ENCODE data around the gene EIF3L. TPM values are rescaled to one million over a fixed set of nuclear protein-coding genes. Genes with fewer than 3 reads are reported as not detected.
A peak's percentile ranks its signal among the peaks of the same experiment; 100 is the strongest.

EIF3L gene
- total RNA-seq, 1 experiment from 2014 or later, result 218 TPM

DNA sequence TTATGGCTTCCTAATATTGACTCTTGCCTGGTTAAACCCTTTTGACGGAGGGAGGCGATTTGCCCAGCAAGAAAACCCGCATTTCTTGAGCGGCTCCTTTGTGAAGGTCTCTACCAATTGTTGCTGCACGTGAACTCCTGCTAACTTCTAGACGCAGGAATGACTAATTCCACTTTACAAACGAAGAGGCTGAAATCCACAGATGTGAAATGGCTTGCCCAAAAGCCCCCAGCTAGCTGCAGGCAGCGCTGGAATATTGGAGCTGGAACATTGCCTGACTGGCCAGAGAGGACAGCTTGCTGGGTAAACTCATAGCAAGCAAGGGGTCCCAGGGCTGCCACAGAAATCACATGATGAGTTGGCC lies 40.9 kb upstream of the EIF3L start:
- no peak for TF ChIP-seq EZH2phosphoT487 (IDR thresholded peaks at IDR 0.05; ENCODE audit: borderline replicate concordance, low read length)
- no peak for TF ChIP-seq EZH2 (IDR thresholded peaks at IDR 0.05; ENCODE audit: low read length, unreplicated experiment)
- Histone ChIP-seq H3K9ac (ENCODE audit: low read length) (peak overlapping the region; percentile 45), H3K9me3 (ENCODE audit: low read length) (no peaks in the 10 kb centered on the region), H3F3A (ENCODE audit: low read length, unreplicated experiment) (peaks cover 18% of the 10 kb centered on the region), H3K4me1 (ENCODE audit: insufficient read depth, low read length) (peaks cover 12% of the 10 kb centered on the region), H3K27ac (ENCODE audit: low read length) (peak overlapping the region; percentile 16; the same call in 1 of the 2 replicates), H3K9me2 (replicated peaks; ENCODE audit: low read length) (no peaks in the 10 kb centered on the region), H3K36me3 (ENCODE audit: low read depth, low read length) (no peaks in the 10 kb centered on the region), H2AFZ (ENCODE audit: low read length) (peak overlapping the region; percentile 51; the same call in 1 of the 2 replicates), H3K4me2 (ENCODE audit: low read length) (peak overlapping the region; percentile 98), H3K4me3 (ENCODE audit: low read length) (peak overlapping the region; percentile 100), H3K27me3 (ENCODE audit: low read length) (no peaks in the 10 kb centered on the region), H3K79me2 (ENCODE audit: low read length) (peaks cover 30% of the 10 kb centered on the region), H4K20me1 (ENCODE audit: low read length) (peaks cover 21% of the 10 kb centered on the region)
- ATAC-seq (no peak), DNase-seq (no peak)
- BruUV-seq (replicated peaks), result no TSS peak
- ChIA-PET CTCF (interaction anchor here (0.7 kb wide), 1 partner anchor 98 kb away, joined by 9 read pairs; the partner anchor contains the start of gene MICALL1), POLR2A (ENCODE audit: unreplicated experiment) (interaction anchor here (0.6 to 0.7 kb wide), 2 partner anchors 145 to 202 kb away, joined by 3 to 10 read pairs; partner anchors contain the start of gene POLR2F)
- intact Hi-C loops (cut with micrococcal nuclease), result loop anchor here (10.0 kb wide), 1 partner anchor 123 kb away; the partner anchor contains the start of gene NOL12

DNA sequence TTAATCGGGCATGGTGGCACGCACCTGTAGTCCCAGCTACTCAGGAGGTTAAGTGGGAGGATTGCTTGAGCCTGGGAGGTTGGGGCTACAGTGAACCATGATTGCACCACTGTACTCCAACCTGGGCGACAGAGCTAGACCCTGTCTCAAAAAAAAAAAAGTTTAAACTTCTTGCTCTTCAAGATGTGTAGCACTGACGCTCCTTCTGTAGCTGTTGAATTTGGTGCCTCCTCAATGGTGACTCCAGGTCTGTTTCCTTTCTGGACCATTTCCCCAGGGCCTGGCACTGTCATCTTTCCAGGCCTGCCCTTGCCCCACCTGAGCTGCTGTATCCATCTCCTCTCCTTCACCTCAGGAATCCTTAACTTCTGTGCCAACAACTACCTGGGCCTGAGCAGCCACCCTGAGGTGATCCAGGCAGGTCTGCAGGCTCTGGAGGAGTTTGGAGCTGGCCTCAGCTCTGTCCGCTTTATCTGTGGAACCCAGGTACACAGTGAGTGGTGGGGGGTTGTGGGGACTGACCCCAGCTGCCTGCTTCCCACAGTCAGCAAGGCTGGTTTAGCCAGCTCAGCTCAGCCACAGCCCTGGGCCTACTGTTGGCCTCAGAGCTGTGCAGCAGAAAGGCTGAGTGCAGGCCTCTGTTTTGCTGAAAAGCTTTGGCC lies 39.4 kb upstream of the EIF3L start:
- ATAC-seq (no peak), DNase-seq (no peak)
- no peak overlapping the region for H3K4me3 ChIP-seq (ENCODE audit: low read length)
- H3K36me3 ChIP-seq (ENCODE audit: low read depth, low read length), result no peaks in the 10 kb centered on the region
- no peak overlapping the region for H3K4me2 ChIP-seq (ENCODE audit: low read length)
- no peak overlapping the region for H2AFZ ChIP-seq (ENCODE audit: low read length)
- ChIA-PET CTCF (no interaction called here), POLR2A (ENCODE audit: unreplicated experiment) (interaction anchor here (0.6 to 0.9 kb wide), 2 partner anchors 34 to 144 kb away, joined by 3 read pairs; partner anchors contain the start of genes ANKRD54 and POLR2F)
- no peak overlapping the region for H3K9ac ChIP-seq (ENCODE audit: low read length)
- peaks cover 18% of the 10 kb centered on the region for H3F3A ChIP-seq (ENCODE audit: low read length, unreplicated experiment)
- intact Hi-C loops (cut with micrococcal nuclease), result loop anchor here (10.0 kb wide), 1 partner anchor 125 kb away; the partner anchor contains the start of gene NOL12
- no peaks in the 10 kb centered on the region for H3K9me3 ChIP-seq (ENCODE audit: low read length)
- H4K20me1 ChIP-seq (ENCODE audit: low read length), result peaks cover 21% of the 10 kb centered on the region
- H3K9me2 ChIP-seq (replicated peaks; ENCODE audit: low read length), result no peaks in the 10 kb centered on the region
- no peak overlapping the region for H3K27ac ChIP-seq (ENCODE audit: low read length)
- no peak for TF ChIP-seq EZH2 (IDR thresholded peaks at IDR 0.05; ENCODE audit: low read length, unreplicated experiment)
- H3K79me2 ChIP-seq (ENCODE audit: low read length), result peaks cover 30% of the 10 kb centered on the region
- H3K27me3 ChIP-seq (ENCODE audit: low read length), result no peaks in the 10 kb centered on the region
- BruUV-seq (replicated peaks), result no TSS peak
- peaks cover 5% of the 10 kb centered on the region for H3K4me1 ChIP-seq (ENCODE audit: insufficient read depth, low read length)

DNA sequence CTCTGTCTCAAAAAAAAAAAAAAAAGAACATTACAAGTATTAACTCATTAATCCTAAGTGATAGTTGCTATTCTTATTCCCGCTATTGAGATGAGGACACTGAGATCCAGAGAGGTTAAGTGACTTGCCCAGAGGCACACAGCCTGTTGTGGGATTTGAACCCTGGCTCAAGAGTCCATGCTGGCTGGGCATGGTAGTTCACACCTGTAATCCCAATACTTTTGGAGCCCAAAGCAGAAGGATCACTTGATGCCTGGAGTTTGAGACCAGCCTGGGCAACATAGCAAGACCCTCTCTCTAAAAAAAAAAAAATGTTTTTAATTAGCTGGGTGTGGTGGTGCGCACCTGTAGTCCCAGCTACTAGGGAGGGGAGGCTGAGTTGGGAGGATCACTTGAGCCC lies 37.4 kb upstream of the EIF3L start:
- ATAC-seq, result no peak
- no peak overlapping the region for H3K4me3 ChIP-seq (ENCODE audit: low read length)
- no peaks in the 10 kb centered on the region for H3K9me2 ChIP-seq (replicated peaks; ENCODE audit: low read length)
- H3K4me2 ChIP-seq (ENCODE audit: low read length), result no peak overlapping the region
- peaks cover 5% of the 10 kb centered on the region for H3K4me1 ChIP-seq (ENCODE audit: insufficient read depth, low read length)
- TF ChIP-seq EZH2 (IDR thresholded peaks at IDR 0.05; ENCODE audit: low read length, unreplicated experiment) (no peak), EZH2phosphoT487 (IDR thresholded peaks at IDR 0.05; ENCODE audit: borderline replicate concordance, low read length) (no peak)
- TF ChIP-seq, protein P1, sequence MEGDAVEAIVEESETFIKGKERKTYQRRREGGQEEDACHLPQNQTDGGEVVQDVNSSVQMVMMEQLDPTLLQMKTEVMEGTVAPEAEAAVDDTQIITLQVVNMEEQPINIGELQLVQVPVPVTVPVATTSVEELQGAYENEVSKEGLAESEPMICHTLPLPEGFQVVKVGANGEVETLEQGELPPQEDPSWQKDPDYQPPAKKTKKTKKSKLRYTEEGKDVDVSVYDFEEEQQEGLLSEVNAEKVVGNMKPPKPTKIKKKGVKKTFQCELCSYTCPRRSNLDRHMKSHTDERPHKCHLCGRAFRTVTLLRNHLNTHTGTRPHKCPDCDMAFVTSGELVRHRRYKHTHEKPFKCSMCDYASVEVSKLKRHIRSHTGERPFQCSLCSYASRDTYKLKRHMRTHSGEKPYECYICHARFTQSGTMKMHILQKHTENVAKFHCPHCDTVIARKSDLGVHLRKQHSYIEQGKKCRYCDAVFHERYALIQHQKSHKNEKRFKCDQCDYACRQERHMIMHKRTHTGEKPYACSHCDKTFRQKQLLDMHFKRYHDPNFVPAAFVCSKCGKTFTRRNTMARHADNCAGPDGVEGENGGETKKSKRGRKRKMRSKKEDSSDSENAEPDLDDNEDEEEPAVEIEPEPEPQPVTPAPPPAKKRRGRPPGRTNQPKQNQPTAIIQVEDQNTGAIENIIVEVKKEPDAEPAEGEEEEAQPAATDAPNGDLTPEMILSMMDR (conservative IDR thresholded peaks at IDR 0.05; ENCODE audit: low read depth, low read length), result no peak
- POLR2A ChIA-PET (ENCODE audit: unreplicated experiment), result no interaction called here
- no peak overlapping the region for H3K27ac ChIP-seq (ENCODE audit: low read length)
- no peak for DNase-seq
- peaks cover 6% of the 10 kb centered on the region for H3F3A ChIP-seq (ENCODE audit: low read length, unreplicated experiment)
- CTCF ChIA-PET, result no interaction called here
- peaks cover 4% of the 10 kb centered on the region for H4K20me1 ChIP-seq (ENCODE audit: low read length)
- H3K9ac ChIP-seq (ENCODE audit: low read length), result no peak overlapping the region
- no peak overlapping the region for H2AFZ ChIP-seq (ENCODE audit: low read length)
- H3K36me3 ChIP-seq (ENCODE audit: low read depth, low read length), result no peaks in the 10 kb centered on the region
- H3K27me3 ChIP-seq (ENCODE audit: low read length), result no peaks in the 10 kb centered on the region
- H3K9me3 ChIP-seq (ENCODE audit: low read length), result no peaks in the 10 kb centered on the region
- H3K79me2 ChIP-seq (ENCODE audit: low read length), result peaks cover 12% of the 10 kb centered on the region
- intact Hi-C loops (cut with micrococcal nuclease), result no loop called here
- no TSS peak for BruUV-seq (replicated peaks)

Data from PC-3 (cell line).